Natural killer cell treated with Interleukin-12 subunit alpha and Interleukin-12 subunit beta and Interleukin-15 and Interleukin-18, amount 100 ng/mL, for 72 hours (primary cell): ENCODE data around the gene C4orf33. TPM values are rescaled to one million over a fixed set of nuclear protein-coding genes. Genes with fewer than 3 reads are reported as not detected.
"Not testable (repeated sequence)": the region's sequence is repeated elsewhere in the genome, so short reads cannot be mapped to it uniquely, and the experiment has no call there.

ENCODE experiments used
- ATAC-seq, 2 donors: fragments of 150-1000 bp; cut with Tn5 transposase in 1 of 2; sonication (Bioruptor Pico), chemical (Tn5 transposase) in 1 of 2; 2 replicates each; pipeline ENCODE4 v1.10.0; 2021
- DNase-seq: peaks from one replicate; pipeline ENCODE4 v3.0.0; 2022; ENCODE audit warnings: low spot score
- H3K27ac Mint-ChIP-seq, 2 donors: 1 replicate in 1 of 2; 2 replicates in 1 of 2; pipeline ENCODE4 v1.8.0; 2022; ENCODE audit warnings: mixed read lengths in 2 of 2, mild to moderate bottlenecking in 1 of 2, moderate library complexity in 1 of 2
- H3K27me3 Mint-ChIP-seq, 2 donors: 1 replicate in 1 of 2; 2 replicates in 1 of 2; pipeline ENCODE4 v1.8.0; 2022; ENCODE audit warnings: mixed read lengths in 2 of 2
- H3K36me3 Mint-ChIP-seq: one replicate; pipeline ENCODE4 v1.8.0; 2022; ENCODE audit warnings: mixed read lengths
- H3K4me1 Mint-ChIP-seq, 2 donors: 1 replicate in 1 of 2; 2 replicates in 1 of 2; pipeline ENCODE4 v1.8.0; 2022; ENCODE audit warnings: low read depth in 2 of 2, mixed read lengths in 2 of 2, mild to moderate bottlenecking in 1 of 2
- H3K4me3 Mint-ChIP-seq: one replicate; pipeline ENCODE4 v1.8.0; 2022; ENCODE audit warnings: mixed read lengths
- H3K9me3 Mint-ChIP-seq: 2 replicates; pipeline ENCODE4 v1.8.0; 2022; ENCODE audit warnings: mixed read lengths
- total RNA-seq, 2 donors: library from RNA; stranded (reverse); gene quantifications; one replicate each; pipeline ENCODE4 v1.2.3, GENCODE V29; 2022

C4orf33 gene, protein sequence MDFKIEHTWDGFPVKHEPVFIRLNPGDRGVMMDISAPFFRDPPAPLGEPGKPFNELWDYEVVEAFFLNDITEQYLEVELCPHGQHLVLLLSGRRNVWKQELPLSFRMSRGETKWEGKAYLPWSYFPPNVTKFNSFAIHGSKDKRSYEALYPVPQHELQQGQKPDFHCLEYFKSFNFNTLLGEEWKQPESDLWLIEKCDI
- 10 to 100 TPM; 13.4 to 19.6 TPM for total RNA-seq

DNA sequence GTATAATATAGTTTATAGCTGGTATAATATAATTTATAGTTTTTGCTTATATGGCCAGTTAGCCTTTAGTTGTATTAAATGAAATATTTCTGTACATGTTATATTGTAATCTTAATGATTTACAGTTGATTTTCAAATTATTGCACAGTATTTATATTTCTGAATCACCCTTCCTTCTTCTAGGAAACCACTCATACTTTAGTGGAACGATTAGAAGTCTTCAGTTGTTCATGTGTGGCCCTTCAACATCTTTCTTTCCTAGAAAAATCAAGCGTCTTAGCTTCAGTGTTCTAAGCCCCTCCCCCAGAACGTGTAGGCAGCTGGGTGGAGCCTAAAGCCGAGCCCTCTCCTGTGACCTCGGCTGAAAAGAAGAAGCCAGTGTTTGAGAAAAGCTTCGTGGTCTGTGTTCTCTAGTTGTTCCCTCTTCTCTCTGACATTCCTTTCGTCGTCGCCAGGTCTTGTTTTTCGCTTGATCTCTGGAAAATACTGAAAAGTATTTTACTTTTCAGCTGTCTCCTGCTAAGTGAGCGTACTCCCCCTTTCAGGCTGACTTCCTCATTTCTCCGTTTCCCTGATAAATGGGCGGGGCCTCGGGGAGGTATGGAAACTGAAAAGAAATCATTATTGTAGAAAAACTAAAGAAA lies at the start of gene C4orf33:
Gene C4orf33, plus strand, starts transcription at position 342 of the 644 bp plus-strand sequence. CDS start 6,459 bp downstream, outside the sequence.
- H3K4me1 Mint-ChIP-seq = peaks cover 22 to 23% of the 10 kb centered on the region in 2 donors
- no peaks in the 10 kb centered on the region for H3K9me3 Mint-ChIP-seq
- H3K27ac Mint-ChIP-seq = peak within 1 kb of the TSS in 1 of 2 donors; percentile 98
- peak within 1 kb of the TSS; percentile 90 for H3K4me3 Mint-ChIP-seq
- DNase-seq (peak; percentile 88), ATAC-seq (peak; percentile 64 to 73)
- no peaks in the 10 kb centered on the region for H3K36me3 Mint-ChIP-seq
- no peaks in the 10 kb centered on the region for H3K27me3 Mint-ChIP-seq

- no peaks in the 10 kb centered on the region for H3K27me3 Mint-ChIP-seq
- peaks cover 74% of the 10 kb centered on the region for H3K36me3 Mint-ChIP-seq
- H3K4me1 Mint-ChIP-seq = peaks cover 0 to 2% of the 10 kb centered on the region in 2 donors
- no peak for DNase-seq
- no peak overlapping the region for H3K27ac Mint-ChIP-seq
- ATAC-seq = no peak
- peaks cover 39% of the 10 kb centered on the region for H3K9me3 Mint-ChIP-seq
- no peak overlapping the region for H3K4me3 Mint-ChIP-seq
Observed at GRCh38 chr4:129059028-129059427, 36.9 kb upstream of the C4orf33 start.

DNA sequence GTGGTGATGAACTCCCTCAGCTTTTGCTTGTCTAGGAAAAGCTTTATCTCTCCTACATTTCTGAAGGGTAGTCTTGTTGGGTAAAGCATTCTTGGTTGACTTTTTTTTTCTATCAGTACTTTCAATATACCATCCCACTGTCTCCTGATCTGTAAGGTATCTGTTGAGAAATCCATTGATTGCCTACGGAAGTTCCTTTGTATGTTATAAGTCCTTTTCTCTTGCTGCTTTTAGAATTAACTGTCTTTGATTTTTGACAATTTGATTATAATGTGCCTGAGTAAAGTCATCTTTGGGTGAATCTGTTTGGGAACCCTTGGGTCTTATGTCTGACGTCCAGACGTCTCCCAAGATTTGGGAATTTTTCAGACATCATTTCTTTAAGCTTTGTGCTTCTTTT lies 33.4 kb upstream of the C4orf33 start:
- no peaks in the 10 kb centered on the region for H3K4me1 Mint-ChIP-seq
- no peak overlapping the region for H3K27ac Mint-ChIP-seq
- ATAC-seq (no peak), DNase-seq (no peak)
- H3K36me3 Mint-ChIP-seq = peaks cover 57% of the 10 kb centered on the region
- peaks cover 31% of the 10 kb centered on the region for H3K9me3 Mint-ChIP-seq
- H3K4me3 Mint-ChIP-seq = no peak overlapping the region
- no peaks in the 10 kb centered on the region for H3K27me3 Mint-ChIP-seq

DNA sequence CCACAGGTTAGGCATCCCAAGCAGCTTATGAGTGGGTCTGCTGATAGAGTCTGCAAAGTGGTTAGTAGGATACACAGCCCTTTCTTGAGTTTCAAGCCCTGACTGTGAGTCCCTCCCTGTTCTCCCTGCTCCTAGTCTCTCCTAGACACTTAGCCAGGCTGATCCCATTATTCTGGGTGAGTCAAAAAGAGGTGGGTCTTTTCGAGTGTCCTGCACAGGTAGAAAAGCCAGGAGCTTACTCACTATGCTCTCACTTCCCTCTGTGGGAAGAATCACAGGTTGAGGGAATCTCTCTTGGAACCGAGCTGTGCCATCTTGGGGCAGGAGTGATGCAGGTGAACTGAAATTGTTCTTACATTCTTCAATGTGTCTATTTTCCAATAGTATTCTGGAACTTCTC lies 32.3 kb upstream of the C4orf33 start:
- H3K27me3 Mint-ChIP-seq = no peaks in the 10 kb centered on the region
- H3K36me3 Mint-ChIP-seq = peaks cover 56% of the 10 kb centered on the region
- H3K4me3 Mint-ChIP-seq = no peak overlapping the region
- peaks cover 0 to 4% of the 10 kb centered on the region in 2 donors for H3K4me1 Mint-ChIP-seq
- DNase-seq = no peak
- ATAC-seq = no peak
- H3K27ac Mint-ChIP-seq = no peak overlapping the region
- peaks cover 34% of the 10 kb centered on the region for H3K9me3 Mint-ChIP-seq

DNA sequence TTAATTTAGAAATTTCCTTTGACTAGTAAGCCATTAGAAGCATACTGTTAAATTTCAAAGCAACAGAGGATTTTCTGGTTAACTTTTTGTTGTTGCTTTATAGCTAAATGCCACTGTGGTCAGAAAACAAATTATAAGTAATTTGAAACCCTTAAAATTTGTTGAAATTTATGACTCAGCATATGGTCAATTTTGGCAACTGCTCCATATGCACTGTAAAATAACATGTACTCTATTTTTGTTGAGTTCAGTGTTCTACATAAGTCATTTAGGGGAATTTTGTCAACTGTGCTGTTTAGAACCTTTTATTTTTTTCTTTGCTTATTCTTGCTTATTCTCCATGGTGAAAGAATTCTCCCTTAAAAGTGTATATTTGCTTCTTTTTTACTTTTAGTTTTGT lies 31.2 kb upstream of the C4orf33 start:
- ATAC-seq = no peak
- H3K9me3 Mint-ChIP-seq = peaks cover 34% of the 10 kb centered on the region
- peaks cover 54% of the 10 kb centered on the region for H3K36me3 Mint-ChIP-seq

DNA sequence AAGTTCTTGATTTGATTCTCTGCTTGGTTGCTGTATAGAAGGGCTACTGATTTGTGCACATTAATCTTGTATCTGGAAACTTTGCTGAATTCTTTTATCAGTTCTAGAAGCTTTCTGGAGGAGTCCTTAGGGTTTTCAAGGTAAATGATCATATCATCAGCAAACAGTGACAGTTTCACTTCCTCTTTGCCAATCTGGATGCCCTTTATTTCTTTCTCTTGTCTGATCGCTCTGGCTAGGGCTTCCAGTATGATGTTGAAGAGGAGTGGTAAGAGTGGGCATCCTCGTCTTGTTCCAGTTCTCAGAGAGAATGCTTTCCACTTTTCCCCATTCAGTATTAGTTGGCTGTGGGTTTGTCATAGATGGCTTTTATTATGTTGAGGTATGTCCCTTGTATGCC lies 26.4 kb upstream of the C4orf33 start:
- not testable (repeated sequence) for H3K4me3 Mint-ChIP-seq, DNase-seq, H3K27me3 Mint-ChIP-seq, ATAC-seq
- Mint-ChIP-seq H3K9me3 (peaks cover 24% of the 10 kb centered on the region), H3K4me1 (peaks cover 8 to 15% of the 10 kb centered on the region in 2 donors), H3K36me3 (peaks cover 55% of the 10 kb centered on the region), H3K27ac (peak overlapping the region in 1 of 2 donors; percentile 51)

More for the DNA sequence above, 31.2 kb upstream of the C4orf33 start:
- H3K27ac Mint-ChIP-seq = no peak overlapping the region
- DNase-seq = no peak
- no peak overlapping the region for H3K4me3 Mint-ChIP-seq
- peaks cover 0 to 8% of the 10 kb centered on the region in 2 donors for H3K4me1 Mint-ChIP-seq
- H3K27me3 Mint-ChIP-seq = no peaks in the 10 kb centered on the region

- DNase-seq (no peak), ATAC-seq (no peak)
- H3K36me3 Mint-ChIP-seq = peaks cover 60% of the 10 kb centered on the region
- H3K9me3 Mint-ChIP-seq = peaks cover 9% of the 10 kb centered on the region
- no peaks in the 10 kb centered on the region for H3K27me3 Mint-ChIP-seq
- no peak overlapping the region for H3K4me3 Mint-ChIP-seq
- no peak overlapping the region for H3K27ac Mint-ChIP-seq
- H3K4me1 Mint-ChIP-seq = peaks cover 7 to 19% of the 10 kb centered on the region in 2 donors
Observed at GRCh38 chr4:129077326-129077725, 18.6 kb upstream of the C4orf33 start.

DNA sequence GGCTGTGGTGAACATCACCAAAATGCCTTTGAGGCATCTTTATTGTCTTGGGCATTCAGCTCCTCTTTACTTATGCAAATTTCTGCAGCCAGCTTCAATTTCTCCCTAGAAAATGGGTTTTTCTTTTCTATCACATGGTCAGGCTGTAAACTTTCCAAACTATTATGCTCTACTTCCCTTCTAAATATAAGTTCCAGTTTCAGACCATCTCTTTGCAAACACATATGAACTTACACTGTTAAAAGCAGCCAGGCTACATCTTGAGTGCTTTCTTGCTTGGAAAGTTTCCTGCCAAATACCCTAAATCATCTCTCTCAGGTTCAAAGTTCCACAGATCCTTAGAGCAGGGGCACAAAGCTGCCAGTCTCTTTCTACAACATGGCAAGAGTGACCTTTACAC lies 15.8 kb upstream of the C4orf33 start:
- Mint-ChIP-seq H3K36me3 (peaks cover 46% of the 10 kb centered on the region), H3K27ac (no peak overlapping the region), H3K4me1 (peaks cover 8 to 24% of the 10 kb centered on the region in 2 donors), H3K4me3 (no peak overlapping the region), H3K9me3 (peaks cover 5% of the 10 kb centered on the region), H3K27me3 (no peaks in the 10 kb centered on the region)
- no peak for DNase-seq
- ATAC-seq = no peak

- H3K27me3 Mint-ChIP-seq = no peaks in the 10 kb centered on the region
- ATAC-seq = no peak
- H3K9me3 Mint-ChIP-seq = peaks cover 5% of the 10 kb centered on the region
- H3K4me3 Mint-ChIP-seq = no peak overlapping the region
- DNase-seq = no peak
- H3K4me1 Mint-ChIP-seq = peaks cover 20 to 31% of the 10 kb centered on the region in 2 donors
- peaks cover 38% of the 10 kb centered on the region for H3K36me3 Mint-ChIP-seq
- H3K27ac Mint-ChIP-seq = no peak overlapping the region
Observed at GRCh38 chr4:129082302-129082701, 13.7 kb upstream of the C4orf33 start.

- DNase-seq = no peak
- Mint-ChIP-seq H3K9me3 (peaks cover 1% of the 10 kb centered on the region), H3K27ac (no peak overlapping the region), H3K36me3 (peaks cover 22% of the 10 kb centered on the region), H3K4me3 (no peak overlapping the region), H3K4me1 (peaks cover 27 to 28% of the 10 kb centered on the region in 2 donors), H3K27me3 (no peaks in the 10 kb centered on the region)
- no peak for ATAC-seq
Observed at GRCh38 chr4:129085472-129085871, 10.5 kb upstream of the C4orf33 start.

DNA sequence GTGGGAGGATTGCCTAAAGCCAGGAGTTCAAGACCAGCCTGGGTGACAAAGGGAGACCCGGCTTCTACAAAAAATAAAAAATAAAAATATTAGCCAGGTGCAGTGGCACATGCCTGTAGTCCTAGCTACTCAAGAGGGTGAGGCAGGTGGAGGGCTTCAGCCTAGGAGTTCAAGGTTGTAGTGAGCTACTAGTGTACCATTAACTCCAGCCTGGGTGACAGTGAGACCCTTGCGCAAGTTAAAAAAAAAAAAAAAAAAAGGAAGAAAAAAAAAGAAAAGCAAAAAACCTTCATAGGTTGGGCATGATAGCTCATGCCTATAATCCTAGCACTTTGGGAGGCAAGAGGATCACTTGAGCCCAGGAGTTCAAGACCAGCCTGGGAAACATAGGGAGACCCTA lies 8.4 kb upstream of the C4orf33 start:
- Mint-ChIP-seq H3K27ac (peak overlapping the region in 1 of 2 donors; percentile 26), H3K9me3 (no peaks in the 10 kb centered on the region), H3K36me3 (peaks cover 12% of the 10 kb centered on the region), H3K4me1 (peaks cover 26 to 27% of the 10 kb centered on the region in 2 donors), H3K27me3 (no peaks in the 10 kb centered on the region), H3K4me3 (no peak overlapping the region)
- no peak for DNase-seq
- no peak for ATAC-seq

DNA sequence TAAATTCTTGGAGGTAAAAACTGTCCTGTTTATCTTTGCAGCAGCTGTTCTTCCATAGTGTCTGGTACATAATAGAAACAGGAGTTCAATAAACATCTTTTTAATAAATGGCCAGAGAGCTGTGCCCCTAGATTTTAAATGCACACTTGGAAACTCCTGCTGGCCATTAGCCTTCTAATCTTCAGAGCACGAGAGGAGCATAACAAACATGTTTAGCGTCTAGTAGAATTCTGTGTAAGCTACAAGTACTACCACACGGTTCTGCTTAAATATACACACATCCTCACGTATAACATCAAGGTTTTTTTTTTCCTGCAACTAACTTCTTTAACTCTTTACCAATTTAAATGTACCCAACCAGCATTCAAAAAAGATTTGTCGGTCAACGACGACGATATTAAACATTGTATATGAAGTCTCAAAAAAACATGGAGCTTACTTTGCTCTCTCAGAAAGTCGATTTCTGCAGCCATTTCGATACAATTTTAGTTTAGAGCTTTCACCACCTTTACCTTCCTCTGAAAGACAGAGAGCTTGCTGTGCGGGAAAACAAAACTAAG lies 3.2 kb upstream of the C4orf33 start:
- Mint-ChIP-seq H3K4me3 (no peak overlapping the region), H3K27ac (no peak overlapping the region), H3K4me1 (peaks cover 30 to 36% of the 10 kb centered on the region in 2 donors), H3K9me3 (no peaks in the 10 kb centered on the region), H3K36me3 (no peaks in the 10 kb centered on the region), H3K27me3 (no peaks in the 10 kb centered on the region)
- ATAC-seq (no peak), DNase-seq (no peak)

GRCh38 chr4:129093191-129093920 lies 2.6 kb upstream of the C4orf33 start, which contains the start of gene SCLT1:
TSS of gene SCLT1 (minus strand) at chr4:129093539. CDS start at chr4:129093103, 436 bp downstream.
- DNase-seq (peak; percentile 99), ATAC-seq (peak; percentile 97)
- Mint-ChIP-seq H3K36me3 (no peaks in the 10 kb centered on the region), H3K9me3 (no peaks in the 10 kb centered on the region), H3K4me1 (peaks cover 30 to 36% of the 10 kb centered on the region in 2 donors), H3K27me3 (no peaks in the 10 kb centered on the region), H3K27ac (no peak within 1 kb of the TSS), H3K4me3 (no peak within 1 kb of the TSS)
